Measurements from ENCODE around the gene OCIAD1.

GRCh38 chr4:48854982-48855381, 24.1 kb downstream of the OCIAD1 start:
- TF ChIP-seq EZH2 (IDR thresholded peaks at IDR 0.05) (no peak), POLR2AphosphoS5 (IDR thresholded peaks at IDR 0.05; ENCODE audit: borderline replicate concordance, low read depth, low read length) (no peak)

Data from SK-N-MC (cell line).